ENCODE measurements around the gene TBCEL. TPM values are rescaled to one million over a fixed set of nuclear protein-coding genes. Genes with fewer than 3 reads are reported as not detected.

TBCEL gene
- total RNA-seq, 1 donor from 2014 or later: 44.3 TPM

DNA sequence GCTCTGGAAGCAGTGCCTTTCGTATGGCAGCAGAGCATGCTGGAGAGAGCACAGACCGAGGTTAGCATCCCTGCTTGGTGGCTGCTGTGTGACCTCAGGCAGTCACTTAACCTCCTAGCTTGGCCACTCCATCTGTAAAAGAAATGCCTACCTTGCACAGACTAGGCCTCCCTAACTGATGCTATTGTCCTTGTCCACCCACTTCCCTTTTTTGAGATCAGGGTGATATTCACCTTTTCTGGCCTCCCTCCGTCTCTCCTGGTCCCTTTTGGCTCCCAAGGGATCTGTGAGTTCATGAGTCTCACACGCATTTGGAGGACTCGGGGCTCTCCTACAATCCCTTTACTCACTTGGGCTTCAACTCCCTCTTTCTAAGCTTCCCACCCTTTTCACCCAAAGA lies 114.4 kb downstream of the TBCEL start:
- no peak for DNase-seq (ENCODE audit: low spot score)

DNA sequence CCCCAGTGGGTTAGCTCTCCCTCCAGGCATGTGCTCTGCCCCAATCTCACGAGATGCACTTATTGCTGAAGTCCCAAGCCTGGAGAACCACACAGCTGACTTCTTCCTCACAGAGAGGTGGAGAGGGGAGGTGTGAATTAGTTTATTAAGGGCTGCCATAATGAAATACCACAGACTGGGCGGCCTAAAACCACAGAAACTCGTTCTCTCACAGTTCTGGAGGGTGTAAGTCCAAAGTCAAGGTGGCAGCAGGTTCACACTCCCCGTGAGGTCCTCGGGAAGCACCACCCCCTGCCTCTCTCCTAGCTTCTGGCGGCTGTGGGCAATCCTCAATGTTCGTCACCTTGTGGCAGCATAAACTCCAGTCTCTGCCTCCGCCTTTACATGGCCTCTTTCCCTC lies 116.5 kb downstream of the TBCEL start:
- DNase-seq (ENCODE audit: low spot score): no peak

Other genes with a start within 250 kb of the TBCEL start
- 10.4 TPM for gene TECTA, start 77.1 kb downstream of the TBCEL start, total RNA-seq (ENCODE audit: insufficient read depth, low replicate concordance)

All from umbilical cord (tissue), 2 donors.